ENCODE measurements around the gene TOMM22.

TOMM22 gene

DNA sequence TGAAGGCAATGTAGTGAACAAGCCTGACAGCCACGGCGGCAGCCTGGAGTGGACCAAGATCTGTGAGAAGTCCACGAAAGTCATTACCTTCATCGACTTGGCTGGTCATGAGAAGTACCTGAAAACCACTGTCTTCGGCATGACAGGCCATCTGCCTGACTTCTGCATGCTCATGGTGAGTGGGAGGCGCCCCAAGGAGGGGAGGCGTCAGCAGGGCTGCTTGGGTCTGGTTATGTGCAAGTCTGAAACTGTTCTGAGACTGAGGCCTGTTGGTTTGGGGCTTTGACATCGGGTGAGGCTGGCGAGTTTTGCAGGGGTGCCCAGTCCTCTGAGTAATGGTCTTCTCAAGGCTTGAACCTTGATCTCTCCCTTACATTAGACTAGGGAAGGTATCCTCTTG, 35.1 kb downstream of the TOMM22 start:
- DNase-seq: no peak

DNA sequence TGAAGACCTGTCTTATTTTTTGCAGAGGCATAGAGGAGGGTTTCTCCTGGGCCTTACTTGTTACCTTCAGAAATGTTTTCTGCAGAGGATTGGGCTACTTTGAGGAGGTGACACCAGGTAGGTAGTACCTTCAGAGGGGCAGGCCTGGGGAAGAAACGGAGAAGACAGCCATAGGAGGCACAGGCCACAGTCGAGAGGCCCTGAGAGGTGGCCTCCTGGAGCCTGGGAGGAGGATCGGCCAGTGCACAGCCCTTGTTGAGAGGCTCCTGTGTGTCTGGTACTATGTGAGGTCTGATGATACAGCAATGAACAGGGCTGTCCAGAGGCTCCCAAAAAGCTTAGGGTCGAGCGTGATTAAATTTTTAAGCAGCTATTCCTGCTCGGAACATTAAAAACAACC, 35.5 kb downstream of the TOMM22 start:
- DNase-seq: no peak

- DNase-seq: no peak
Measured at GRCh38 chr22:38718414-38718813, 36.7 kb downstream of the TOMM22 start.

- DNase-seq: no peak
Measured at GRCh38 chr22:38719196-38719595, 37.4 kb downstream of the TOMM22 start.

DNA sequence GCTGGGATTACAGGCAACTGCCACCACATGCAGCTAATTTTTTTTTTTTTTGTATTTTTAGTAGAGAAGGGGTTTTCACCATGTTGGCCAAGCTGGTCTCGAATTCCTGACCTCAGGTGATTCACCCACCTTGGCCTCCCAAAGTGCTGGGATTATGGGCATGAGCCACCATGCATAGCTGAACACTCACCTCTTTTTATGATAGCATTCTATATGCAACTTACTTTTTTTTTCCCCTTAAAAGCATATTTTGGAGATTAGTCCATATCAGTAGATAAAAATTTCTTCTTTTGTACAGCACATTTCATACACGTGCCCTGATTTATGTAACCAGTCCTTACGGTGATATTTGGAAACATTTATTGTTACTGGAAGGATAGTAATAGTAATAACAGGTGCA, 38.6 kb downstream of the TOMM22 start:
- DNase-seq: no peak

DNA sequence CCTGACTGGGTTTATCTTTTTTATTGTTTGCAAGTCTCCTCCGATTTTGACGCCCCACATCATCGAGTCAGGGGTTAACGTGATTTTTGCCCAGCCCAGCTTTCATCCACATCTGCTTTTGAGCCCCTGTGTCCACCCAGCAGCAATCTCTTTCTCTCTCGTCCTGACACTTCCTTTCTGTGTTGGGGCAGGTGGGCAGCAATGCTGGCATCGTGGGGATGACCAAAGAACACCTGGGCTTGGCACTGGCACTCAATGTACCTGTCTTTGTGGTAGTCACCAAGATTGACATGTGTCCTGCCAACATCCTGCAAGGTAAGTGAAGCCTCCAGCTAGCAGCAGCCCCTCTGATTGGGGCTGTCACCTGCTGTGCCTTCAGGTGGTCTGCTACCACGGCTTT, 39.8 kb downstream of the TOMM22 start:
- no peak for DNase-seq

GRCh38 chr22:38724176-38724575, 42.4 kb downstream of the TOMM22 start:
- no peak for DNase-seq

- DNase-seq: no peak
Measured at GRCh38 chr22:38724926-38725571, 43.3 kb downstream of the TOMM22 start.

DNA sequence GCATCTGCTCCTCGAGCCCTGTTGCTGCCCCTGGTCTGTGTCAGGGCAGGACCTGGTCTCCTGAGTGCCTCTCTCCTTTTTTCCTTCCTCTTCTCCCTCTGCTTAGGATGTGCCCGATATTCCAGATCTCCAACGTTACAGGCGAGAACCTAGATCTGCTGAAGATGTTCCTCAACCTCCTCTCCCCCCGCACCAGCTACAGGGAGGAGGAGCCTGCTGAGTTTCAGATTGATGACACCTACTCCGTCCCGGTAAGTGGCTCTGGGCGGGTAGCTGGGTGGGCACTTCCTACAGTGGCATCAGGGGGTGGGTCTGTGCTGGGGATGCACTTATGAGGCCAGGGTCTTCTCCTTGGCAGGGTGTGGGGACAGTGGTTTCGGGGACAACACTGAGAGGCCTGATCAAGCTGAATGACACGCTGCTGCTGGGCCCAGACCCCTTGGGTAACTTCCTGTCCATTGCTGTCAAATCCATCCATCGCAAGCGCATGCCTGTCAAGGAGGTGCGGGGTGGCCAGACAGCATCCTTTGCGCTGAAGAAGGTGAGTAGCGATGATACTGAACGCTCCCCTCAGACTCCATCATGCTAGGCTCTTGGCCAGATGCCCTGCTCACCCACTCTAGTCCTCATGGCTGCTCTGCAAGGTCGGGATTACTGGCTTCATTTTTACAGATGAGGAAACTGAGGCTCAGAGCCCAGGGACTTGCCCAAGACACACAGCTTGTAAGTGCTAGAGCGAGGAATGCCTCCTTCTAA, 44.3 kb downstream of the TOMM22 start:
- DNase-seq: no peak

DNA sequence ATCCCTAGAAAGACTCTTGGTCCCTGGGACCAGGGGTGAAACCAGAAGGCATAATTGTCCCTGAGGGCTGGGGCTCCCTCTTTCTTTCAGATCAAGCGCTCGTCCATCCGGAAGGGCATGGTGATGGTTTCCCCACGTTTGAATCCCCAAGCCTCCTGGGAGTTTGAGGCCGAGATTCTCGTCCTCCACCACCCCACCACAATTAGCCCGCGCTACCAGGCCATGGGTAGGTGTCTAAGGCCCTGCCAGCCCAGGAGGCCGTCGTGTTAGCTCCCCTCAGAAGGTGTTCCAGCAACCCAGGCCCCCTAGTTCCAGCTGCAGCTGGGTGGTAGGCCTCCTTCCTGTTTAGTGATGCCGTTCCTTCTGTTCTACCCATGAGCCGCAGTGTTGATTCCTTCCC, 45.4 kb downstream of the TOMM22 start:
- no peak for DNase-seq

- DNase-seq: no peak
Measured at GRCh38 chr22:38727530-38728451, 46.0 kb downstream of the TOMM22 start.

DNA sequence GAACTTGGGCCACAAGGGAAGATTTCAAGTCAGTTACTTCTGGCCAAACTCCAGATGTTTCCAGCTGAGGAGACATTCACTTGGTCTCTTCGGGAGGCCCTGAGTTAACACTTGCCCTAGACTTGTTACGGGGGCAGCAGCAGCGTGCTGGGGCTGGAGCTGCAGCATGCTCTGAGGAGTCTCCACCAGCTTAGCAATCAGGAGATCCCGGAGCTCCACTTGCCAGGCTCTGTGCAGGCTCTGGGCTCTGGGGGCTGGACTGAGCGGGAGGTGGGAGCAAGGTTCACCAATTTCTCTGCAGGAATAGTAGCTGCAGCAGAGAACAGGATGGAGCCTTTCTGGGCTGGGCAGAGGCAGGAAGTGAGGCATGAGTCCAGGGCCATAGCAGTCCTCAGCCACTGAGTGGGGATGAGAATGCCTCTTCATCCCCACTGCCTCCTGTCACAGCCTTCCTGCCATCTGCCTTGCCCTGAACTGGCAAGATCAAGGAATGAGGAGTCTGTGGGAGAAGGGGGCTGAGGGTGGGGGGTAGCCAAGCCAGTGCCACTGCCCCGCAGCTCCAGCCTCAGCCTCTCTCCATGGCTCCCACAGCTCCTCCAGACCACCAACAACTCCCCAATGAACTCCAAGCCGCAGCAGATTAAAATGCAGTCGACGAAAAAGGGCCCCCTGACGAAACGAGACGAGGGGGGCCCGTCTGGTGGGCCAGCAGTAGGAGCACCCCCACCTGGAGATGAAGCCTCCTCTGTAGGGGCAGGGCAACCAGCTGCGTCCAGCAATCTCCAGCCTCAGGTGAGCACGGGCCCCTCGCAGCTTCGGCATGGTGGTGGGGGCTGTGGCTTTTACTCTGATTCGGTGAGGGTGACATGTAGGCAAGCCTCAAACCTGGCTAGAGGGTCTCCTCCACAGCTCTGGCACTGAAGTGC, 47.4 kb downstream of the TOMM22 start:
- DNase-seq: no peak

DNA sequence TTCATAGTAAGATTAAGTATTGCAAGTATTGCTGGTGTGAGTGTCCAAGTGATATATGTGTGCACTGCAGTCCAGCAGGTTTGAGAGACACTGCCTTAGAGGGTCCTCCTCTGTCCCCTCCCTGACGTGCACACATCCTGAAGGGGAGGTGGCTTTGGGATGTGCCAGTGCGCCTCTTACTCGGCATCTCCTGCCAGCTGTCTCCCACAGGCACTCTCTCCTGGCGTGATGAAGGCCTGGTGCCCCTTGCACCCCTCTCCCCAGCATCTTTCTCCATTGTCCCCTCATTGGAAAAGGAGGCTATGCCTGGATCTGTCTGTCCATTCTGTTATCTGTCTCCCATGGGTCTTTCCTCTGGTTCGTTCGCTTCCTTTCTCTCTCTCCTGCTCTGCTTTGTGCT, 48.2 kb downstream of the TOMM22 start:
- DNase-seq: no peak

- DNase-seq: no peak
Measured at GRCh38 chr22:38730411-38730871, 48.7 kb downstream of the TOMM22 start.

DNA sequence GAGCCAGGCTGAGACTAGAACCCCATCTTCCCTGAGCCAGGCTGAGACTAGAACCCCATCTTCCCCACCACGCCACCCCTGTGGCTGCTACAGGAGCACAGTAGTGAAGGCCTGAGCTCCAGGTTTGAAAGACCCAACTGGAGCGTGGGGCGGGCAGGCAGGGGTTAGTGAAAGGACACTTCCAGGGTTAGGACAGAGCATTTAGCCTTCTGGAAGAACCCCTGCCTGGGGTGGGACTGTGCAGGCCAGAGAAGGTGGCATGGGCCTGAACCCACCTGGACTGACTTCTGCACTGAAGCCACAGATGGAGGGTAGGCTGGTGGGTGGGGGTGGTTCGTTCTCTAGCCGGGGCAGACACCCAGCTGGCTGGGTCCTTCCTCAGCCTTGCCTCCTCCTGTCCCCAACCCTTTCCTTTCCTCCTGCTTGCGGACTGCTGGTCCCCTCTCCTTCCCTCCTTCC, 50.0 kb downstream of the TOMM22 start:
- DNase-seq: no peak

DNA sequence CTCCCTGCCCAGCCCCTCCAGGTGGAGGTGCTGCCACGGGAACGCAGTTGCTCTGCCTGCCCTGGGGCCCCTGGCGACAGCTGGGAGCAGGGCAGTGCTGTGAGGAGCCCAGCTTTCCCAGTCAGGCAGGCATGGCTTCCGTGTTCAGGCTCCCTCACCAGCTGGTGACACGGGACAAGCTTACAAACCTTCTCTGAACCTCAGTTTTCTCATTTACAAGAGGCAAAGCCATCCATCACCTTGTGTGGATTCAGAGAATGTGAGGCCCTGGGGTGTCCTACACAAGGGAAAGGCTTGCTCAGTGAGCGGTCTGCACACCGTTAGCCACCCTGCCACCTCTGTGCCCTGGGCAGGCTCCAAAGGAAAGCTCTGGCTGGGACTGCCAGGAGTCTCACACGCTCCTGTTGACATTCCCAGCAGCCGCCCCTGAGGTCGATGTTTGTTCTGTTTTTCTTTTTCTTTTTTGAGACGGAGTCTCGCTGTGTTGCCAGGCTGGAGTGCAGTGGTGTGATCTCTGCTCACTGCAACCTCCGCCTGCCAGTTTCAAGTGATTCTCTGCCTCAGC, 50.6 kb downstream of the TOMM22 start:
- no peak for DNase-seq

- no peak for DNase-seq
Measured at GRCh38 chr22:38733329-38733723, 51.6 kb downstream of the TOMM22 start.

- DNase-seq: no peak
Measured at GRCh38 chr22:38733724-38734381, 52.1 kb downstream of the TOMM22 start.

- DNase-seq: no peak
Measured at GRCh38 chr22:38734421-38735100, 52.8 kb downstream of the TOMM22 start.

Measured in NCI-H2081 treated with DMSO at 0.1 percent for 48 hours (cell line).